ENCODE data around the gene DIP2B. TPM values are rescaled to one million over a fixed set of nuclear protein-coding genes. Genes with fewer than 3 reads are reported as not detected.
"Not testable (repeated sequence)": the region's sequence is repeated elsewhere in the genome, so short reads cannot be mapped to it uniquely, and the experiment has no call there.

DIP2B gene
- total RNA-seq, 2 experiments from 2014 or later, result 18.8 to 21.8 TPM

GRCh38 chr12:50665609-50666008, 160.8 kb downstream of the DIP2B start:
- H3K27ac Mint-ChIP-seq, result no peak overlapping the region
- H3K36me3 Mint-ChIP-seq (ENCODE audit: low read depth), result no peaks in the 10 kb centered on the region
- H3K27me3 Mint-ChIP-seq (ENCODE audit: low read depth), result no peaks in the 10 kb centered on the region
- ATAC-seq, result no peak
- ChIA-PET POLR2A (no interaction called here), CTCF (no interaction called here)
- no peaks in the 10 kb centered on the region for H3K9me3 Mint-ChIP-seq (ENCODE audit: insufficient read depth)
- no peak overlapping the region for H3K4me3 Mint-ChIP-seq
- no peak for DNase-seq
- H3K4me1 Mint-ChIP-seq (ENCODE audit: low read depth), result no peaks in the 10 kb centered on the region

GRCh38 chr12:50666023-50666422, 161.2 kb downstream of the DIP2B start:
- ChIA-PET POLR2A (no interaction called here), CTCF (no interaction called here)
- Mint-ChIP-seq H3K36me3 (ENCODE audit: low read depth) (no peaks in the 10 kb centered on the region), H3K4me3 (no peak overlapping the region), H3K27ac (no peak overlapping the region), H3K9me3 (ENCODE audit: insufficient read depth) (no peaks in the 10 kb centered on the region), H3K4me1 (ENCODE audit: low read depth) (no peaks in the 10 kb centered on the region), H3K27me3 (ENCODE audit: low read depth) (no peaks in the 10 kb centered on the region)
- DNase-seq, result no peak
- ATAC-seq, result no peak

GRCh38 chr12:50672158-50672557, 167.4 kb downstream of the DIP2B start:
- Mint-ChIP-seq H3K27ac (no peak overlapping the region), H3K4me3 (no peak overlapping the region), H3K9me3 (ENCODE audit: insufficient read depth) (no peaks in the 10 kb centered on the region), H3K4me1 (ENCODE audit: low read depth) (no peaks in the 10 kb centered on the region), H3K27me3 (ENCODE audit: low read depth) (no peaks in the 10 kb centered on the region), H3K36me3 (ENCODE audit: low read depth) (peaks cover 17% of the 10 kb centered on the region)
- ATAC-seq, result no peak
- POLR2A ChIA-PET, result no interaction called here
- CTCF ChIA-PET, result no interaction called here
- no peak for DNase-seq

GRCh38 chr12:50676756-50677155, 172.0 kb downstream of the DIP2B start:
- Mint-ChIP-seq H3K27ac (no peak overlapping the region), H3K27me3 (ENCODE audit: low read depth) (no peaks in the 10 kb centered on the region), H3K4me1 (ENCODE audit: low read depth) (no peaks in the 10 kb centered on the region), H3K4me3 (no peak overlapping the region), H3K9me3 (ENCODE audit: insufficient read depth) (no peaks in the 10 kb centered on the region), H3K36me3 (ENCODE audit: low read depth) (peaks cover 23% of the 10 kb centered on the region)
- POLR2A ChIA-PET, result no interaction called here
- ATAC-seq (no peak), DNase-seq (no peak)
- CTCF ChIA-PET, result interaction anchor here (0.9 kb wide), 1 partner anchor 24 kb away, joined by 3 read pairs; no protein-coding TSS in a partner anchor

DNA sequence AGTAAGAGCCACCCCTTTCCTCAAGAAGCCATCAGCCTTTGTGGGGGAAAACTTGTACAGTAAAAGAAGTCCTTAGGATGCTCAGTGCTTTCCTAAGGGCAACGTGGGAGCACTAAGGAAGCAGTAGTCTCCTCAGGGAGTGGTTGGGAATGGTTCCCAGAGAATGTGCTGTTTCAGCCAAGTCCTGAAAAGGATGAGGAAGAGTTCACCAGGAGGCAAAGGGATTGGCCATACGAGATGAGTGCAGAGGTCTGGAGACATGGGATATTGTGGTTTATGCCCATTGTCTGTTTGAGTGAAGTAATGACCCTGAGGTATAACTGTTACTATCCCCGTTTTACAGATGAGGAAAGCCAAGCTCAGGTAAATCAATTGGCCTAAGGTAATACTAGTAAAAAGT, 173.1 kb downstream of the DIP2B start:
- DNase-seq (no peak), ATAC-seq (no peak)
- Mint-ChIP-seq H3K4me3 (no peak overlapping the region), H3K27me3 (ENCODE audit: low read depth) (no peaks in the 10 kb centered on the region), H3K4me1 (ENCODE audit: low read depth) (no peaks in the 10 kb centered on the region), H3K36me3 (ENCODE audit: low read depth) (peaks cover 25% of the 10 kb centered on the region), H3K9me3 (ENCODE audit: insufficient read depth) (no peaks in the 10 kb centered on the region), H3K27ac (no peak overlapping the region)
- POLR2A ChIA-PET, result no interaction called here
- CTCF ChIA-PET, result no interaction called here

- Mint-ChIP-seq H3K9me3 (ENCODE audit: insufficient read depth) (no peaks in the 10 kb centered on the region), H3K27ac (no peak overlapping the region), H3K27me3 (ENCODE audit: low read depth) (no peaks in the 10 kb centered on the region), H3K36me3 (ENCODE audit: low read depth) (peaks cover 27% of the 10 kb centered on the region), H3K4me1 (ENCODE audit: low read depth) (no peaks in the 10 kb centered on the region), H3K4me3 (no peak overlapping the region)
- no peak for DNase-seq
- CTCF ChIA-PET, result no interaction called here
- POLR2A ChIA-PET, result no interaction called here
- ATAC-seq, result no peak
Measured at GRCh38 chr12:50678650-50679365, 174.0 kb downstream of the DIP2B start.

DNA sequence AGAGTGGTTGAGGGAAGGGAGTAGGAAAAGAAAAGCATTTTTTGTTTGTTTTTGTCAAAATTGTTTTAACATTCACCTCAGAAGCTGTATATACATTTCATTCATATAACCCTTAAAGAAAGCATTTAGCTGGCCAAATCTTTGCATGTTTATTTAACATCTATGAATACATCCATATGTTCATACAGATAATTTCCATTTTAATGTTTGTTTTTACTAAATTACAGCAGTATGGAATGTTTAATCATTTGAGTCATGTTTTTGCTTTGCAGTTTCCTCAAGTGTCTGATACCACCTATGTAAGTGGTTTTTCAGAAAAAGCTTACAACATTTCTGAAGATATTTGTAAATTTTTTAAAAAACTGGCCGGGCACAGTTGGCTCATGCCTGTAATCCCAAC, 174.8 kb downstream of the DIP2B start:
- H3K9me3 Mint-ChIP-seq (ENCODE audit: insufficient read depth), result no peaks in the 10 kb centered on the region
- no peak overlapping the region for H3K4me3 Mint-ChIP-seq
- no peak for ATAC-seq
- H3K36me3 Mint-ChIP-seq (ENCODE audit: low read depth), result peaks cover 25% of the 10 kb centered on the region
- CTCF ChIA-PET, result interaction anchor here (0.7 kb wide), 1 partner anchor 40 kb away, joined by 3 read pairs; no protein-coding TSS in a partner anchor
- DNase-seq, result no peak
- H3K27me3 Mint-ChIP-seq (ENCODE audit: low read depth), result no peaks in the 10 kb centered on the region
- H3K4me1 Mint-ChIP-seq (ENCODE audit: low read depth), result no peaks in the 10 kb centered on the region
- no peak overlapping the region for H3K27ac Mint-ChIP-seq
- POLR2A ChIA-PET, result no interaction called here

- CTCF ChIA-PET; DNase-seq; ATAC-seq; H3K27me3 Mint-ChIP-seq (ENCODE audit: low read depth); POLR2A ChIA-PET; H3K4me1 Mint-ChIP-seq (ENCODE audit: low read depth); H3K4me3 Mint-ChIP-seq; H3K27ac Mint-ChIP-seq; H3K9me3 Mint-ChIP-seq (ENCODE audit: insufficient read depth): not testable (repeated sequence)
- peaks cover 25% of the 10 kb centered on the region for H3K36me3 Mint-ChIP-seq (ENCODE audit: low read depth)
Measured at GRCh38 chr12:50681064-50681463, 176.3 kb downstream of the DIP2B start.

DNA sequence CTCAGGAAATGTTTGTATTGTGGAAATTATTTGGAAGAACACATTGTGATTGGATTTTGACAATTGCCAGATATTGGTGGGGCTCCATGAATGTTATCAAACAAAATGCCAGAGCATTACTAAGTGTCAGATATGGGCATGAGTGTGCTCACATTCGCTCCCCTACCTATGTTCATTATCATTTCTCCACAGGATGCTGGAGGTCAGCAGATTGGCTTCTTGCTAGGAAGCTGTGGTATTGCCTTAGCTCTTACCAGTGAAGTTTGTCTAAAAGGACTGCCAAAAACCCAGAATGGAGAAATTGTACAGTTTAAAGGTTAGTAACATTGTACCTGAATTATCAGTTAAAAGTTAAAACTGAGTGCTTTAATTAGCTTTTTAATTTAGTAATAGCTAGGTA, 180.9 kb downstream of the DIP2B start:
- Mint-ChIP-seq H3K9me3 (ENCODE audit: insufficient read depth) (no peaks in the 10 kb centered on the region), H3K27me3 (ENCODE audit: low read depth) (no peaks in the 10 kb centered on the region), H3K4me3 (no peak overlapping the region), H3K4me1 (ENCODE audit: low read depth) (peaks cover 9% of the 10 kb centered on the region), H3K27ac (no peak overlapping the region), H3K36me3 (ENCODE audit: low read depth) (peaks cover 27% of the 10 kb centered on the region)
- ATAC-seq, result no peak
- CTCF ChIA-PET, result interaction anchor here (0.6 to 1.0 kb wide), 3 partner anchors 15 to 48 kb away, joined by 3 to 4 read pairs (median 3); no protein-coding TSS in a partner anchor
- no peak for DNase-seq
- POLR2A ChIA-PET, result no interaction called here

DNA sequence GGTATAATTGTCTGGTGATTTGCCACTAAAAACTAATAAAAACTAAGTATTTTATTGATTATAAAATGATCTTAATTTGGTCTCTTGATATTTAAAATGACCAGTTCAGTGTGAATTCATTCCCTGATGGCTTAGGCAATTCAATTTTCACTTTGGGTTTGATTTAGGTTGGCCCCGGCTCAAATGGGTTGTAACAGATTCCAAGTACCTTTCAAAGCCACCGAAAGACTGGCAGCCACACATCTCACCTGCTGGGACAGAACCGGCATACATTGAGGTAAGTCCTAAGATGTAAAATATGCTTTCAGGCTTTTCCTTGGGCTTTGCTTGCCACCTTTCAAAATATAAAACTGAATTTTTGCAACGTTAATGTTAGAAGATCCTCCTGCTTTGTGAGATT, 181.6 kb downstream of the DIP2B start:
- no peaks in the 10 kb centered on the region for H3K9me3 Mint-ChIP-seq (ENCODE audit: insufficient read depth)
- DNase-seq (no peak), ATAC-seq (no peak)
- H3K27me3 Mint-ChIP-seq (ENCODE audit: low read depth), result no peaks in the 10 kb centered on the region
- peaks cover 9% of the 10 kb centered on the region for H3K4me1 Mint-ChIP-seq (ENCODE audit: low read depth)
- peaks cover 27% of the 10 kb centered on the region for H3K36me3 Mint-ChIP-seq (ENCODE audit: low read depth)
- H3K4me3 Mint-ChIP-seq, result no peak overlapping the region
- no peak overlapping the region for H3K27ac Mint-ChIP-seq
- ChIA-PET POLR2A (no interaction called here), CTCF (interaction anchor here (1.0 kb wide), 1 partner anchor 48 kb away, joined by 4 read pairs; no protein-coding TSS in a partner anchor)

GRCh38 chr12:50686976-50687375, 182.2 kb downstream of the DIP2B start:
- POLR2A ChIA-PET, result no interaction called here

DNA sequence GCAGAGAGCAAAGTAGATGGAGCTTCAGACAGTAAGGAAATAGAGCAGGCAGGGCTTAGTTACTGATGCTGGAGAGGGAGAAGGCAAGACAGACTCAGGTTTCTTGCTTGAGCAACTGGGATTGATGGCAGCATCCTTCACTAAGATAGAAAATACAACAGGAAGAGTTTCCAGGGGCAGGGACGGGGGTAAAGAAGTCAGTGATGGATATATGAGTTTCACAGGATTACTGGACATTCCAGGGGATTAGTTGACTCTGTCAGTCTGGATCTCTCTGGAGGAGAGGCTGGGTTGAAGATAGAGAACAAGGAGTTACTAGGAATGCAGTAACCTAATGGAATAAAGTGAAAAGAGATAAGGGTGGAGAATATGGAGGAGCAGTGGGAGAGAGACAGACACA, 184.7 kb downstream of the DIP2B start:
- Mint-ChIP-seq H3K36me3 (ENCODE audit: low read depth) (peaks cover 20% of the 10 kb centered on the region), H3K27me3 (ENCODE audit: low read depth) (no peaks in the 10 kb centered on the region), H3K4me1 (ENCODE audit: low read depth) (peaks cover 9% of the 10 kb centered on the region), H3K4me3 (no peak overlapping the region), H3K27ac (no peak overlapping the region), H3K9me3 (ENCODE audit: insufficient read depth) (no peaks in the 10 kb centered on the region)
- DNase-seq, result no peak
- no peak for ATAC-seq
- POLR2A ChIA-PET, result no interaction called here
- CTCF ChIA-PET, result no interaction called here

More at GRCh38 chr12:50686976-50687375, 182.2 kb downstream of the DIP2B start:
- no peak for DNase-seq
- CTCF ChIA-PET, result interaction anchor here (1.2 kb wide), 1 partner anchor 47 kb away, joined by 4 read pairs; no protein-coding TSS in a partner anchor
- H3K4me3 Mint-ChIP-seq, result no peak overlapping the region
- ATAC-seq, result no peak
- no peaks in the 10 kb centered on the region for H3K27me3 Mint-ChIP-seq (ENCODE audit: low read depth)
- peaks cover 24% of the 10 kb centered on the region for H3K36me3 Mint-ChIP-seq (ENCODE audit: low read depth)
- peaks cover 9% of the 10 kb centered on the region for H3K4me1 Mint-ChIP-seq (ENCODE audit: low read depth)
- no peak overlapping the region for H3K27ac Mint-ChIP-seq
- H3K9me3 Mint-ChIP-seq (ENCODE audit: insufficient read depth), result no peaks in the 10 kb centered on the region

DNA sequence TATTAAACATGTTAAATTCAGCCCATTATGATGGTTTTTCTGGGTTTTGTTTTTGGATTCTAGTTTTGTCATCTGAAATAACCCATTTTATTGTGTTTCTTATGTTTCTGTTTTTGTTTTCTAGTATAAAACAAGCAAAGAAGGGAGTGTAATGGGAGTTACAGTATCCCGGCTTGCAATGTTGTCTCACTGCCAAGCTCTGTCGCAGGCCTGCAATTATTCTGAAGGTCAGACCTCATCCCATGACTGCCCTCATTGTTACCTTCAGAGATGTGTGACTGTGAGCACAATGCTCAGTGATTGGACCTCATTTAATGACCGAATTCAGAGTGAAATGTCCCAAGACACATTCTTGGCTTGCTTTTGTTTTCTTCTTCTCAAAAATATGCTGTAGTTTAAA, 186.1 kb downstream of the DIP2B start:
- Mint-ChIP-seq H3K27ac (no peak overlapping the region), H3K27me3 (ENCODE audit: low read depth) (no peaks in the 10 kb centered on the region), H3K4me1 (ENCODE audit: low read depth) (no peaks in the 10 kb centered on the region), H3K4me3 (no peak overlapping the region), H3K36me3 (ENCODE audit: low read depth) (peaks cover 19% of the 10 kb centered on the region), H3K9me3 (ENCODE audit: insufficient read depth) (no peaks in the 10 kb centered on the region)
- CTCF ChIA-PET, result interaction anchor here (1.0 to 1.1 kb wide), 2 partner anchors 10 to 89 kb away, joined by 3 read pairs; no protein-coding TSS in a partner anchor
- ATAC-seq (no peak), DNase-seq (no peak)
- POLR2A ChIA-PET, result no interaction called here
